K562 (cell line): Measurements from ENCODE around the gene ILKAP. TPM values are rescaled to one million over a fixed set of nuclear protein-coding genes. Genes with fewer than 3 reads are reported as not detected.

Experiments
- ATAC-seq: fragments of 200-7000 bp; cut with Tn5 transposase; 3 replicates; pipeline ENCODE4 v1.9.1; 2020; ENCODE audit warnings: moderate library complexity
- BruUV-seq: library from RNA; stranded (reverse); fragments of 400-500 nt; replicated peaks from 2 replicates; lab custom pipeline; 2021; lab: Mats Ljungman, UMichigan
- CTCF ChIA-PET: fragments of 300-600 bp; formaldehyde crosslinking; extraction: SDS; loops from one replicate; lab custom pipeline; 2021; ENCODE audit warnings: low intra/inter-chr PET ratio; lab: Yijun Ruan, JAX
- POLR2A ChIA-PET: fragments of 300-600, 350-650 bp; sonication (Branson Sonifier 250); formaldehyde crosslinking; extraction: SDS; loops from one replicate; lab custom pipeline; 2021; ENCODE audit warnings: antibody characterized with exemption, inconsistent platforms; lab: Yijun Ruan, JAX
- DNase-seq, 4 experiments: peaks; one replicate each; pipeline versions ENCODE4 v3.0.0 to v3.0.0-alpha.2; 2011 to 2018; ENCODE audit warnings: low spot score in 3 of 4, mixed read lengths in 3 of 4; ENCODE audit errors: extremely low read depth in 1 of 4
- FAIRE-seq: peaks from 2 replicates; lab custom pipeline; 2011; peaks lifted over from hg19 to GRCh38; lab: Jason Lieb, UNC
- H2AFZ ChIP-seq: 2 replicates; pipeline ENCODE4 v1.6.0; 2011; ENCODE audit warnings: low read depth, low read length, control low read depth, inconsistent platforms
- H3K27ac ChIP-seq: fragments of 200-600 bp; 3 replicates; pipeline ENCODE4 v1.8.0; 2011; ENCODE audit warnings: low read depth, mild to moderate bottlenecking, control low read depth, inconsistent platforms, low read length, moderate library complexity, mixed read lengths; ENCODE audit errors: extremely low read depth
- H3K27me3 ChIP-seq, 2 experiments: fragments of 300-600 bp in 1 of 2; 2 replicates in 1 of 2; 3 replicates in 1 of 2; pipeline versions ENCODE4 v1.6.0 to v1.8.0; 2011; ENCODE audit warnings: inconsistent platforms in 2 of 2, low read length in 2 of 2, mild to moderate bottlenecking in 1 of 2, mixed read lengths in 1 of 2, moderate library complexity in 1 of 2; ENCODE audit not compliant: control insufficient read depth in 2 of 2, insufficient read depth in 2 of 2
- H3K36me3 ChIP-seq: fragments of 300-600 bp; 3 replicates; pipeline ENCODE4 v1.8.0; 2011; ENCODE audit warnings: mild to moderate bottlenecking, low read length, inconsistent platforms; ENCODE audit not compliant: control insufficient read depth, insufficient read depth
- H3K4me1 ChIP-seq, 2 experiments: fragments of 200-600 bp in 1 of 2; replicated peaks in 1 of 2; 2 replicates in 1 of 2; 3 replicates in 1 of 2; pipeline versions ENCODE4 v1.5.1 to v1.8.0; 2011; ENCODE audit warnings: inconsistent platforms in 2 of 2, low read length in 2 of 2, mild to moderate bottlenecking in 1 of 2, mixed read lengths in 1 of 2, moderate library complexity in 1 of 2; ENCODE audit not compliant: control insufficient read depth in 2 of 2, insufficient read depth in 2 of 2
- H3K4me2 ChIP-seq: 2 replicates; pipeline ENCODE4 v1.6.1; 2011; ENCODE audit warnings: low read length, control low read depth, inconsistent platforms, mixed read lengths; ENCODE audit not compliant: insufficient read depth
- H3K4me3 ChIP-seq: fragments of 200-600 bp; sonication (generic), shearing (Covaris generic); 2 replicates; pipeline ENCODE4 v1.5.1; 2016; ENCODE audit warnings: control low read depth, inconsistent platforms
- H3K79me2 ChIP-seq: fragments of 200-600 bp; 3 replicates; pipeline ENCODE4 v1.8.0; 2011; ENCODE audit warnings: low read length, inconsistent platforms; ENCODE audit not compliant: control insufficient read depth, insufficient read depth
- H3K9ac ChIP-seq, 2 experiments: 2 replicates each; pipeline versions ENCODE4 v1.6.0 to v1.6.1; 2011; ENCODE audit warnings: low read depth in 2 of 2, low read length in 2 of 2, control low read depth in 1 of 2, inconsistent platforms in 1 of 2, mild to moderate bottlenecking in 1 of 2, mixed read lengths in 1 of 2; ENCODE audit not compliant: insufficient read depth in 1 of 2
- H3K9me1 ChIP-seq: one replicate; pipeline ENCODE4 v1.6.0; 2011; ENCODE audit warnings: inconsistent platforms, mild to moderate bottlenecking, low read length, moderate library complexity; ENCODE audit not compliant: control insufficient read depth, insufficient read depth
- H3K9me3 ChIP-seq: replicated peaks from 2 replicates; pipeline ENCODE4 v1.5.1; 2011; ENCODE audit warnings: low read depth, low read length, inconsistent platforms; ENCODE audit not compliant: control insufficient read depth, insufficient read depth
- H4K20me1 ChIP-seq: replicated peaks from 2 replicates; pipeline ENCODE4 v1.6.1; 2011; ENCODE audit warnings: low read length, inconsistent platforms, mixed read lengths; ENCODE audit not compliant: control insufficient read depth, insufficient read depth
- DPF2 ChIP-seq: fragments of 450-650 bp; IDR thresholded peaks from 2 replicates; pipeline ENCODE4 v1.6.1; 2016
- FOXJ3 ChIP-seq: sonication (generic); formaldehyde crosslinking; IDR thresholded peaks from 2 replicates; pipeline ENCODE4 v1.4.0; 2020; ENCODE audit warnings: mild to moderate bottlenecking, missing genetic modification reagents
- KLF1 ChIP-seq: fragments of 450-650 bp; IDR thresholded peaks from 2 replicates; pipeline ENCODE4 v1.6.1; 2016; ENCODE audit warnings: missing genetic modification characterization, missing compliant biosample characterization
- NRF1 ChIP-seq, 2 experiments: fragments of 450-650 bp; IDR thresholded peaks in 1 of 2; conservative IDR thresholded peaks in 1 of 2; 2 replicates each; pipeline ENCODE4 v1.6.1; 2014; ENCODE audit warnings: mild to moderate bottlenecking in 2 of 2
- PTTG1 ChIP-seq: fragments of 450-650 bp; IDR thresholded peaks from 2 replicates; pipeline ENCODE4 v1.6.1; 2016; ENCODE audit warnings: low read depth, mild to moderate bottlenecking, missing genetic modification characterization, missing compliant biosample characterization
- ZBED1 ChIP-seq: IDR thresholded peaks from 2 replicates; pipeline ENCODE4 v1.6.1; 2014
- ZNF696 ChIP-seq: fragments of 250-450 bp; sonication (Bioruptor Pico); conservative IDR thresholded peaks from 2 replicates; pipeline ENCODE4 v1.4.0; 2020; ENCODE audit warnings: mild to moderate bottlenecking, moderate library complexity
- ZNF77 ChIP-seq: fragments of 250-450 bp; sonication (Bioruptor Pico); IDR thresholded peaks from 2 replicates; pipeline ENCODE4 v1.5.0; 2020
- ZNF780A ChIP-seq: fragments of 250-450 bp; sonication (Bioruptor Pico); IDR thresholded peaks from 2 replicates; pipeline ENCODE4 v1.5.0; 2021; ENCODE audit warnings: mild to moderate bottlenecking
- WGBS: fragments of 100-300 bp; shearing (Covaris generic); methylation state at CpG from one replicate; pipeline ENCODE4 v1.1.6; 2016; ENCODE audit warnings: low coverage, mixed read lengths; ENCODE audit not compliant: insufficient coverage; ENCODE audit errors: missing lambda C conversion rate; 5-methylcytosine and 5-hydroxymethylcytosine counted together
- in situ Hi-C: fragments of 300-500 bp; cut with MboI; formaldehyde crosslinking; loops from 4 replicates; pipeline ENCODE4 v1.15.0; 2018; ENCODE audit warnings: inconsistent platforms, mixed read lengths
- intact Hi-C: fragments of 100-400 bp; cut with micrococcal nuclease; formaldehyde crosslinking; loops from 2 replicates; pipeline ENCODE4 v1.14.2; 2022
- polyA plus RNA-seq, 8 experiments: library from polyadenylated mRNA; depleted of rRNA in 4 of 8; stranded (reverse) in 5 of 8; unstranded in 3 of 8; fragments of >200 nt; fragmentation: Nextera tagmentation in 2 of 8; fragmentation: Illumina TruSeq in 1 of 8; extraction: Ambion mirVana in 2 of 8; extraction: Trizol in 1 of 8; gene quantifications; 2 replicates each; pipeline versions ENCODE4 v1.2.1 to v1.2.3, GENCODE V29; 2011 to 2014; ENCODE audit warnings: inconsistent platforms in 1 of 8, missing spikeins in 1 of 8
- total RNA-seq, 7 experiments: library from RNA; depleted of rRNA in 6 of 7; stranded (reverse); fragments of >200 nt in 6 of 7; fragmentation: Illumina TruSeq in 2 of 7; extraction: Trizol in 2 of 7; gene quantifications; 2 replicates each; pipeline versions ENCODE4 v1.2.1 to v1.2.3, GENCODE V29; 2011 to 2021; ENCODE audit warnings: low replicate concordance in 1 of 7
- TF ChIP-seq, protein P1 (sequence below): fragments of 250-450 bp; sonication (Bioruptor Pico); IDR thresholded peaks from 2 replicates; pipeline ENCODE4 v1.4.0; 2020
- TF ChIP-seq, protein P2 (sequence below): sonication (generic); formaldehyde crosslinking; IDR thresholded peaks from 2 replicates; pipeline ENCODE4 v1.8.1; 2022; ENCODE audit warnings: missing genetic modification reagents
- TF ChIP-seq, protein P3 (sequence below): fragments of 200-800 bp; sonication (Bioruptor generic); IDR thresholded peaks from 2 replicates; pipeline ENCODE4 v1.6.1; 2017; ENCODE audit warnings: missing genetic modification characterization, missing compliant biosample characterization

ILKAP gene
- total and polyA plus RNA-seq, 9 of the 15 experiments (the other 6 are each of a cell fraction or from before 2014, with no cell fraction given) = 3.1 to 43.9 (median 20.7) TPM

DNA sequence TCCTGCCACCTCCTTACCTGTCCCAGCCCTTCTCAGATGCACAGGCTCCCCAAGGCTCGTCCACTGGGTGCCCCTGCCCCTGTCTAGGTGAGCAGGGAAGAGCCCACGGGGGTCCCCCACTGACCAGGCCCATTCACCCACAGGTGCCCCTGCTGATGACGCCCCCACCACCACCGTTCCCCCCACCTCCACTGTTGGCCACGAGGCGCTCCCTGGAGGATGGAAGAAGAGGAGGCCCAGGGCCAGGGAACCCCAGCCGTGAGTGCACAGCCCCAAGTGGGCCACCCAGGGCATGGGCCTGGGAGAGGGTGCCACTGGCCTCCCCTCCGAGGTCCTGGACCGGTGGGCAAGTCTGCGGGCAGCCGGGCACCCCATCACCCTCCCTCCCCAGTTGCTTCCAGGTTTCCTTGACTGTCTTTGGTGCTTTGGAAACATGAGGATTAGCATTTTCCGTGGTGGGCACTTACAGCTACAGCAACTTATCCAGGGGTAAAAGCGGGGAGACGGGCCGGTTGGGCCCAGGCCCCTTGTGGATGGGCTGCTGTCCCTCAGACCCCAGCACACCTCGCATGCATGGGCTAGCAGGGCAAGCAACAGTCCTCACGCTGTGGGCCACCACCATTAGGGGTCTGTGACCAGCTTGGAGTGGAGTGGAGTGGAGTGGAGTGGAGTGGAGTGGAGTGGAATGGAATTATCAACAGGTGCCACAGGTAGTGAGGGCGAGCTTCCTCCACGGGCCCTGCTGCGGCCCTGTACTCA lies 78.2 kb downstream of the ILKAP start:
- no peaks in the 10 kb centered on the region for H3K9me1 ChIP-seq
- no peaks in the 10 kb centered on the region for H4K20me1 ChIP-seq
- 8% methylated on average over 11 of the region's 20 CpGs for WGBS
- 0 out of 2 replicates have a peak, but pooled peaks cover 2% of the 10 kb centered on the region for H3K9me3 ChIP-seq
- DNase-seq = no peak
- in situ Hi-C loops (no loop called here), intact Hi-C loops (no loop called here)
- H2AFZ ChIP-seq = no peak overlapping the region
- H3K79me2 ChIP-seq = no peaks in the 10 kb centered on the region
- H3K4me1 ChIP-seq = peaks cover 0 to 48% of the 10 kb centered on the region in 2 experiments; a peak in 3 of 5 replicates
- H3K4me3 ChIP-seq = no peak overlapping the region
- H3K4me2 ChIP-seq = no peak overlapping the region
- peaks cover 8 to 48% of the 10 kb centered on the region in 2 experiments; a peak in 4 of 5 replicates for H3K27me3 ChIP-seq
- CTCF ChIA-PET = no interaction called here
- POLR2A ChIA-PET = interaction anchor here (1.3 kb wide), 1 partner anchor 11 kb away, joined by 3 read pairs; no protein-coding TSS in a partner anchor
- H3K27ac ChIP-seq = no peak overlapping the region
- no peaks in the 10 kb centered on the region for H3K36me3 ChIP-seq
- no peak overlapping the region for H3K9ac ChIP-seq
- no peak for FAIRE-seq
- ATAC-seq = no peak
- BruUV-seq = no TSS peak
- TF ChIP-seq, protein P1, sequence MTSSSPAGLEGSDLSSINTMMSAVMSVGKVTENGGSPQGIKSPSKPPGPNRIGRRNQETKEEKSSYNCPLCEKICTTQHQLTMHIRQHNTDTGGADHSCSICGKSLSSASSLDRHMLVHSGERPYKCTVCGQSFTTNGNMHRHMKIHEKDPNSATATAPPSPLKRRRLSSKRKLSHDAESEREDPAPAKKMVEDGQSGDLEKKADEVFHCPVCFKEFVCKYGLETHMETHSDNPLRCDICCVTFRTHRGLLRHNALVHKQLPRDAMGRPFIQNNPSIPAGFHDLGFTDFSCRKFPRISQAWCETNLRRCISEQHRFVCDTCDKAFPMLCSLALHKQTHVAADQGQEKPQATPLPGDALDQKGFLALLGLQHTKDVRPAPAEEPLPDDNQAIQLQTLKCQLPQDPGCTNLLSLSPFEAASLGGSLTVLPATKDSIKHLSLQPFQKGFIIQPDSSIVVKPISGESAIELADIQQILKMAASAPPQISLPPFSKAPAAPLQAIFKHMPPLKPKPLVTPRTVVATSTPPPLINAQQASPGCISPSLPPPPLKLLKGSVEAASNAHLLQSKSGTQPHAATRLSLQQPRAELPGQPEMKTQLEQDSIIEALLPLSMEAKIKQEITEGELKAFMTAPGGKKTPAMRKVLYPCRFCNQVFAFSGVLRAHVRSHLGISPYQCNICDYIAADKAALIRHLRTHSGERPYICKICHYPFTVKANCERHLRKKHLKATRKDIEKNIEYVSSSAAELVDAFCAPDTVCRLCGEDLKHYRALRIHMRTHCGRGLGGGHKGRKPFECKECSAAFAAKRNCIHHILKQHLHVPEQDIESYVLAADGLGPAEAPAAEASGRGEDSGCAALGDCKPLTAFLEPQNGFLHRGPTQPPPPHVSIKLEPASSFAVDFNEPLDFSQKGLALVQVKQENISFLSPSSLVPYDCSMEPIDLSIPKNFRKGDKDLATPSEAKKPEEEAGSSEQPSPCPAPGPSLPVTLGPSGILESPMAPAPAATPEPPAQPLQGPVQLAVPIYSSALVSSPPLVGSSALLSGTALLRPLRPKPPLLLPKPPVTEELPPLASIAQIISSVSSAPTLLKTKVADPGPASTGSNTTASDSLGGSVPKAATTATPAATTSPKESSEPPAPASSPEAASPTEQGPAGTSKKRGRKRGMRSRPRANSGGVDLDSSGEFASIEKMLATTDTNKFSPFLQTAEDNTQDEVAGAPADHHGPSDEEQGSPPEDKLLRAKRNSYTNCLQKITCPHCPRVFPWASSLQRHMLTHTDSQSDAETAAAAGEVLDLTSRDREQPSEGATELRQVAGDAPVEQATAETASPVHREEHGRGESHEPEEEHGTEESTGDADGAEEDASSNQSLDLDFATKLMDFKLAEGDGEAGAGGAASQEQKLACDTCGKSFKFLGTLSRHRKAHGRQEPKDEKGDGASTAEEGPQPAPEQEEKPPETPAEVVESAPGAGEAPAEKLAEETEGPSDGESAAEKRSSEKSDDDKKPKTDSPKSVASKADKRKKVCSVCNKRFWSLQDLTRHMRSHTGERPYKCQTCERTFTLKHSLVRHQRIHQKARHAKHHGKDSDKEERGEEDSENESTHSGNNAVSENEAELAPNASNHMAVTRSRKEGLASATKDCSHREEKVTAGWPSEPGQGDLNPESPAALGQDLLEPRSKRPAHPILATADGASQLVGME (CRISPR knock-in tag) = no peak
- TF ChIP-seq DPF2 = no peak
- TF ChIP-seq ZBED1 = no peak
- TF ChIP-seq ZNF696 (CRISPR knock-in tag) = no peak
- TF ChIP-seq, protein P2, sequence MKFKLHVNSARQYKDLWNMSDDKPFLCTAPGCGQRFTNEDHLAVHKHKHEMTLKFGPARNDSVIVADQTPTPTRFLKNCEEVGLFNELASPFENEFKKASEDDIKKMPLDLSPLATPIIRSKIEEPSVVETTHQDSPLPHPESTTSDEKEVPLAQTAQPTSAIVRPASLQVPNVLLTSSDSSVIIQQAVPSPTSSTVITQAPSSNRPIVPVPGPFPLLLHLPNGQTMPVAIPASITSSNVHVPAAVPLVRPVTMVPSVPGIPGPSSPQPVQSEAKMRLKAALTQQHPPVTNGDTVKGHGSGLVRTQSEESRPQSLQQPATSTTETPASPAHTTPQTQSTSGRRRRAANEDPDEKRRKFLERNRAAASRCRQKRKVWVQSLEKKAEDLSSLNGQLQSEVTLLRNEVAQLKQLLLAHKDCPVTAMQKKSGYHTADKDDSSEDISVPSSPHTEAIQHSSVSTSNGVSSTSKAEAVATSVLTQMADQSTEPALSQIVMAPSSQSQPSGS (CRISPR knock-in tag) = no peak
- no peak for TF ChIP-seq PTTG1 (tag)
- TF ChIP-seq, protein P3, sequence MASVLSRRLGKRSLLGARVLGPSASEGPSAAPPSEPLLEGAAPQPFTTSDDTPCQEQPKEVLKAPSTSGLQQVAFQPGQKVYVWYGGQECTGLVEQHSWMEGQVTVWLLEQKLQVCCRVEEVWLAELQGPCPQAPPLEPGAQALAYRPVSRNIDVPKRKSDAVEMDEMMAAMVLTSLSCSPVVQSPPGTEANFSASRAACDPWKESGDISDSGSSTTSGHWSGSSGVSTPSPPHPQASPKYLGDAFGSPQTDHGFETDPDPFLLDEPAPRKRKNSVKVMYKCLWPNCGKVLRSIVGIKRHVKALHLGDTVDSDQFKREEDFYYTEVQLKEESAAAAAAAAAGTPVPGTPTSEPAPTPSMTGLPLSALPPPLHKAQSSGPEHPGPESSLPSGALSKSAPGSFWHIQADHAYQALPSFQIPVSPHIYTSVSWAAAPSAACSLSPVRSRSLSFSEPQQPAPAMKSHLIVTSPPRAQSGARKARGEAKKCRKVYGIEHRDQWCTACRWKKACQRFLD (CRISPR knock-in tag) = no peak
- TF ChIP-seq NRF1 (conservative IDR thresholded peaks at IDR 0.05 in 1 of 2, IDR thresholded peaks at IDR 0.05 in 1 of 2) = no peak
- no peak for TF ChIP-seq FOXJ3 (CRISPR knock-in tag)
- no peak for TF ChIP-seq ZNF780A
- no peak for TF ChIP-seq KLF1 (tag)
- TF ChIP-seq ZNF77 = no peak
